Activated CD4-positive, CD25-positive, alpha-beta regulatory T cell treated with anti-CD3 and anti-CD28 coated beads, Interleukin-2, amount 50 U/mL, for 16 hours (primary cell): ENCODE results near the gene ZFYVE28.

Source experiments
- DNase-seq: peaks from one replicate; pipeline ENCODE4 v3.0.0-alpha.2; 2020; ENCODE audit warnings: low read depth, low spot score

The ZFYVE28 gene

GRCh38 chr4:2353222-2354107 is 65.0 kb downstream of the ZFYVE28 start:
- DNase-seq = no peak

GRCh38 chr4:2352729-2353221 is 65.7 kb downstream of the ZFYVE28 start:
- no peak for DNase-seq

GRCh38 chr4:2352171-2352570 is 66.3 kb downstream of the ZFYVE28 start:
- no peak for DNase-seq

GRCh38 chr4:2350982-2351381 is 67.5 kb downstream of the ZFYVE28 start:
- DNase-seq = no peak

GRCh38 chr4:2348786-2349185 is 69.7 kb downstream of the ZFYVE28 start:
- no peak for DNase-seq

- DNase-seq = no peak
Observed at GRCh38 chr4:2347190-2347589, 71.3 kb downstream of the ZFYVE28 start.

- DNase-seq = no peak
Observed at GRCh38 chr4:2343476-2343875, 75.0 kb downstream of the ZFYVE28 start.

- no peak for DNase-seq
Observed at GRCh38 chr4:2341911-2342652, 76.4 kb downstream of the ZFYVE28 start.

GRCh38 chr4:2341261-2341841 is 77.1 kb downstream of the ZFYVE28 start:
- no peak for DNase-seq

GRCh38 chr4:2340272-2341061 is 78.0 kb downstream of the ZFYVE28 start:
- DNase-seq = no peak

GRCh38 chr4:2339458-2340271 is 78.8 kb downstream of the ZFYVE28 start:
- DNase-seq = no peak

GRCh38 chr4:2338754-2339457 is 79.5 kb downstream of the ZFYVE28 start:
- DNase-seq = no peak

GRCh38 chr4:2337896-2338295 is 80.5 kb downstream of the ZFYVE28 start:
- DNase-seq = no peak

GRCh38 chr4:2337131-2337723 is 81.2 kb downstream of the ZFYVE28 start:
- DNase-seq = no peak

- no peak for DNase-seq
Observed at GRCh38 chr4:2336659-2337058, 81.8 kb downstream of the ZFYVE28 start.

- no peak for DNase-seq
Observed at GRCh38 chr4:2335729-2336101, 82.7 kb downstream of the ZFYVE28 start.

GRCh38 chr4:2334826-2335728 is 83.4 kb downstream of the ZFYVE28 start:
- no peak for DNase-seq

- DNase-seq = no peak
Observed at GRCh38 chr4:2333916-2334644, 84.4 kb downstream of the ZFYVE28 start.
